HepG2 (cell line): Measurements from ENCODE around the gene MRPL48. TPM values are rescaled to one million over a fixed set of nuclear protein-coding genes. Genes with fewer than 3 reads are reported as not detected.

ENCODE experiments used
- ARNTL ChIP-seq: sonication (generic); formaldehyde crosslinking; IDR thresholded peaks from 2 replicates; pipeline ENCODE4 v1.4.0; 2020; ENCODE audit warnings: mild to moderate bottlenecking, missing genetic modification reagents
- BHLHE40 ChIP-seq: IDR thresholded peaks from 2 replicates; pipeline ENCODE4 v1.6.1; 2011; ENCODE audit warnings: low read length, improper control_type of control experiment
- FOSL1 ChIP-seq: sonication (generic); formaldehyde crosslinking; IDR thresholded peaks from 2 replicates; pipeline ENCODE4 v1.9.0; 2021; ENCODE audit warnings: missing genetic modification reagents, borderline replicate concordance
- TOPORS ChIP-seq: sonication (generic); formaldehyde crosslinking; IDR thresholded peaks from 2 replicates; pipeline ENCODE4 v1.8.0; 2023; ENCODE audit warnings: mild to moderate bottlenecking, missing genetic modification reagents
- TRIM24 ChIP-seq: sonication (generic); formaldehyde crosslinking; IDR thresholded peaks from 2 replicates; pipeline ENCODE4 v1.8.0; 2022; ENCODE audit warnings: mild to moderate bottlenecking, missing genetic modification reagents
- polyA plus RNA-seq, 8 experiments: library from polyadenylated mRNA; depleted of rRNA in 3 of 8; stranded (reverse) in 7 of 8; unstranded in 1 of 8; fragments of >200 nt; fragmentation: Illumina TruSeq in 4 of 8; extraction: Trizol in 4 of 8; gene quantifications; 2 replicates each; pipeline versions ENCODE4 v1.2.1 to v1.2.3, GENCODE V29; 2011 to 2016; ENCODE audit warnings: low read depth in 4 of 8, missing spikeins in 1 of 8, mixed read lengths in 1 of 8; ENCODE audit not compliant: insufficient read depth in 1 of 8
- total RNA-seq, 5 experiments: library from RNA; depleted of rRNA; stranded (reverse); fragments of >200 nt; fragmentation: Illumina TruSeq; extraction: Trizol; gene quantifications; 2 replicates each; pipeline ENCODE4 v1.2.3, GENCODE V29; 2016; ENCODE audit warnings: low read depth in 1 of 5
- TF ChIP-seq, protein P1 (sequence below), 2 experiments: fragments of 450-650 bp in 1 of 2; sonication (generic) in 1 of 2; formaldehyde crosslinking in 1 of 2; IDR thresholded peaks; 2 replicates each; pipeline versions ENCODE4 v1.6.1 to v1.8.0; 2016 to 2022; ENCODE audit warnings: antibody characterized with exemption in 1 of 2, mild to moderate bottlenecking in 1 of 2, missing genetic modification reagents in 1 of 2
- TF ChIP-seq, protein P2 (sequence below): sonication (generic); formaldehyde crosslinking; IDR thresholded peaks from 2 replicates; pipeline ENCODE4 v1.5.0; 2020; ENCODE audit warnings: mild to moderate bottlenecking, low read depth, missing genetic modification reagents, borderline replicate concordance
- TF ChIP-seq, protein P3 (sequence below): sonication (generic); formaldehyde crosslinking; IDR thresholded peaks from 2 replicates; pipeline ENCODE4 v1.4.0; 2020; ENCODE audit warnings: missing genetic modification reagents, borderline replicate concordance
- TF ChIP-seq, protein P4 (sequence below): IDR thresholded peaks from 2 replicates; pipeline ENCODE4 v1.6.1; 2016; ENCODE audit warnings: control low read depth
- TF ChIP-seq, protein P5 (sequence below): sonication (generic); formaldehyde crosslinking; IDR thresholded peaks from 2 replicates; pipeline ENCODE4 v1.4.0; 2020; ENCODE audit warnings: missing genetic modification reagents

MRPL48 gene
- total and polyA plus RNA-seq, 2 of the 13 experiments (the other 11 are each of a cell fraction or from before 2014, with no cell fraction given), result 61.2 to 67.9 TPM

DNA sequence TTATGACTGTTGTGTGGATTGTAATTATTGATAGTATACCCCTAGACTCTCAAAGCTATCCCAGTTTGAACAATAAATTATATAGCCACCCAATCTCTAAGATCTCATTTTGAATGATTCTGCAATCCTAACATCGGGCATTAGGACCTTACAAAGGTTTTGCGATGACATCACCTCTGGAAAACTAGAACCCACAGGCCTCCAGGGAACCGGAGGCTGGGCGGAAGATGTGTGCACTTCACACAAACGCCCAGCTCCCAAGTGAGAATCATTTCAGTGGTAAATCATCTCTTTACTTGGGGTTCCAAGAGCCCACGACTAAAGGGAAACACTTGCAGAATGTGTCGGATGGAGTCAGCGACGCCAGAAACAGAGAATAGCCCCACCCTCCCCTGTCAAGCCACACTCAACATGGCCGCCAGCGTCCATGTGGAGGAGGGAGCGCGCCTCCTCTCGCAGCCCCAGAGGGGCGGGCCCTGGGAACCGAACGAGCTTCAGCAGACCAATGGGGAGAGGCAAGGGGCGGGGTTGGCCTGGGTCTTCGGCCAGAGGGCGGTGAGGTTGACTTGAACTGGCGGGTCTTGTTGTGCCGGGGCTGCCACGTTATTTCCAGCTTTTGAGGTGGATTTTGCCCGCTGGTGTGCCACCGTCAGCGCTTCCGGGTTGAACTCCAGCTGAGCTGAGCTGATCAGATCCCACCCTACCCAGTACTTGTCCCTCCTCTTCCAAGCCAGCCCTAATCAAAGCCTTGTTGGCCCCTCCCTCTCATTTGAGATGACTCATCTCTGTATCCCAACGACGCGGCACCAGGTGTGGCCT lies 8.4 kb upstream of the MRPL48 start (continued):
- TF ChIP-seq FOSL1 (peak; percentile 92), BHLHE40 (peak; percentile 36; the same call in 1 of the 2 replicates), ARNTL (peak; percentile 63; the same call in 1 of the 2 replicates), TRIM24 (CRISPR knock-in tag) (no peak), TOPORS (no peak)
- TF ChIP-seq, protein P1, sequence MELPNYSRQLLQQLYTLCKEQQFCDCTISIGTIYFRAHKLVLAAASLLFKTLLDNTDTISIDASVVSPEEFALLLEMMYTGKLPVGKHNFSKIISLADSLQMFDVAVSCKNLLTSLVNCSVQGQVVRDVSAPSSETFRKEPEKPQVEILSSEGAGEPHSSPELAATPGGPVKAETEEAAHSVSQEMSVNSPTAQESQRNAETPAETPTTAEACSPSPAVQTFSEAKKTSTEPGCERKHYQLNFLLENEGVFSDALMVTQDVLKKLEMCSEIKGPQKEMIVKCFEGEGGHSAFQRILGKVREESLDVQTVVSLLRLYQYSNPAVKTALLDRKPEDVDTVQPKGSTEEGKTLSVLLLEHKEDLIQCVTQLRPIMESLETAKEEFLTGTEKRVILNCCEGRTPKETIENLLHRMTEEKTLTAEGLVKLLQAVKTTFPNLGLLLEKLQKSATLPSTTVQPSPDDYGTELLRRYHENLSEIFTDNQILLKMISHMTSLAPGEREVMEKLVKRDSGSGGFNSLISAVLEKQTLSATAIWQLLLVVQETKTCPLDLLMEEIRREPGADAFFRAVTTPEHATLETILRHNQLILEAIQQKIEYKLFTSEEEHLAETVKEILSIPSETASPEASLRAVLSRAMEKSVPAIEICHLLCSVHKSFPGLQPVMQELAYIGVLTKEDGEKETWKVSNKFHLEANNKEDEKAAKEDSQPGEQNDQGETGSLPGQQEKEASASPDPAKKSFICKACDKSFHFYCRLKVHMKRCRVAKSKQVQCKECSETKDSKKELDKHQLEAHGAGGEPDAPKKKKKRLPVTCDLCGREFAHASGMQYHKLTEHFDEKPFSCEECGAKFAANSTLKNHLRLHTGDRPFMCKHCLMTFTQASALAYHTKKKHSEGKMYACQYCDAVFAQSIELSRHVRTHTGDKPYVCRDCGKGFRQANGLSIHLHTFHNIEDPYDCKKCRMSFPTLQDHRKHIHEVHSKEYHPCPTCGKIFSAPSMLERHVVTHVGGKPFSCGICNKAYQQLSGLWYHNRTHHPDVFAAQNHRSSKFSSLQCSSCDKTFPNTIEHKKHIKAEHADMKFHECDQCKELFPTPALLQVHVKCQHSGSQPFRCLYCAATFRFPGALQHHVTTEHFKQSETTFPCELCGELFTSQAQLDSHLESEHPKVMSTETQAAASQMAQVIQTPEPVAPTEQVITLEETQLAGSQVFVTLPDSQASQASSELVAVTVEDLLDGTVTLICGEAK (IDR thresholded peaks at IDR 0.05), result no peak
- TF ChIP-seq, protein P1 (CRISPR knock-in tag; IDR thresholded peaks at IDR 0.05), result peak; percentile 48; the same call in 1 of the 2 replicates
- TF ChIP-seq, protein P2, sequence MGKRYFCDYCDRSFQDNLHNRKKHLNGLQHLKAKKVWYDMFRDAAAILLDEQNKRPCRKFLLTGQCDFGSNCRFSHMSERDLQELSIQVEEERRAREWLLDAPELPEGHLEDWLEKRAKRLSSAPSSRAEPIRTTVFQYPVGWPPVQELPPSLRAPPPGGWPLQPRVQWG (CRISPR knock-in tag), result no peak
- TF ChIP-seq, protein P3, sequence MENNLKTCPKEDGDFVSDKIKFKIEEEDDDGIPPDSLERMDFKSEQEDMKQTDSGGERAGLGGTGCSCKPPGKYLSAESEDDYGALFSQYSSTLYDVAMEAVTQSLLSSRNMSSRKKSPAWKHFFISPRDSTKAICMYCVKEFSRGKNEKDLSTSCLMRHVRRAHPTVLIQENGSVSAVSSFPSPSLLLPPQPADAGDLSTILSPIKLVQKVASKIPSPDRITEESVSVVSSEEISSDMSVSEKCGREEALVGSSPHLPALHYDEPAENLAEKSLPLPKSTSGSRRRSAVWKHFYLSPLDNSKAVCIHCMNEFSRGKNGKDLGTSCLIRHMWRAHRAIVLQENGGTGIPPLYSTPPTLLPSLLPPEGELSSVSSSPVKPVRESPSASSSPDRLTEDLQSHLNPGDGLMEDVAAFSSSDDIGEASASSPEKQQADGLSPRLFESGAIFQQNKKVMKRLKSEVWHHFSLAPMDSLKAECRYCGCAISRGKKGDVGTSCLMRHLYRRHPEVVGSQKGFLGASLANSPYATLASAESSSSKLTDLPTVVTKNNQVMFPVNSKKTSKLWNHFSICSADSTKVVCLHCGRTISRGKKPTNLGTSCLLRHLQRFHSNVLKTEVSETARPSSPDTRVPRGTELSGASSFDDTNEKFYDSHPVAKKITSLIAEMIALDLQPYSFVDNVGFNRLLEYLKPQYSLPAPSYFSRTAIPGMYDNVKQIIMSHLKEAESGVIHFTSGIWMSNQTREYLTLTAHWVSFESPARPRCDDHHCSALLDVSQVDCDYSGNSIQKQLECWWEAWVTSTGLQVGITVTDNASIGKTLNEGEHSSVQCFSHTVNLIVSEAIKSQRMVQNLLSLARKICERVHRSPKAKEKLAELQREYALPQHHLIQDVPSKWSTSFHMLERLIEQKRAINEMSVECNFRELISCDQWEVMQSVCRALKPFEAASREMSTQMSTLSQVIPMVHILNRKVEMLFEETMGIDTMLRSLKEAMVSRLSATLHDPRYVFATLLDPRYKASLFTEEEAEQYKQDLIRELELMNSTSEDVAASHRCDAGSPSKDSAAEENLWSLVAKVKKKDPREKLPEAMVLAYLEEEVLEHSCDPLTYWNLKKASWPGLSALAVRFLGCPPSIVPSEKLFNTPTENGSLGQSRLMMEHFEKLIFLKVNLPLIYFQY, result 0 out of 2 replicates have a peak, but pooled peaks have one; percentile 41
- TF ChIP-seq, protein P4, sequence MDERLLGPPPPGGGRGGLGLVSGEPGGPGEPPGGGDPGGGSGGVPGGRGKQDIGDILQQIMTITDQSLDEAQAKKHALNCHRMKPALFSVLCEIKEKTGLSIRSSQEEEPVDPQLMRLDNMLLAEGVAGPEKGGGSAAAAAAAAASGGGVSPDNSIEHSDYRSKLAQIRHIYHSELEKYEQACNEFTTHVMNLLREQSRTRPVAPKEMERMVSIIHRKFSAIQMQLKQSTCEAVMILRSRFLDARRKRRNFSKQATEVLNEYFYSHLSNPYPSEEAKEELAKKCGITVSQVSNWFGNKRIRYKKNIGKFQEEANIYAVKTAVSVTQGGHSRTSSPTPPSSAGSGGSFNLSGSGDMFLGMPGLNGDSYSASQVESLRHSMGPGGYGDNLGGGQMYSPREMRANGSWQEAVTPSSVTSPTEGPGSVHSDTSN (CRISPR knock-in tag), result no peak
- TF ChIP-seq, protein P5, sequence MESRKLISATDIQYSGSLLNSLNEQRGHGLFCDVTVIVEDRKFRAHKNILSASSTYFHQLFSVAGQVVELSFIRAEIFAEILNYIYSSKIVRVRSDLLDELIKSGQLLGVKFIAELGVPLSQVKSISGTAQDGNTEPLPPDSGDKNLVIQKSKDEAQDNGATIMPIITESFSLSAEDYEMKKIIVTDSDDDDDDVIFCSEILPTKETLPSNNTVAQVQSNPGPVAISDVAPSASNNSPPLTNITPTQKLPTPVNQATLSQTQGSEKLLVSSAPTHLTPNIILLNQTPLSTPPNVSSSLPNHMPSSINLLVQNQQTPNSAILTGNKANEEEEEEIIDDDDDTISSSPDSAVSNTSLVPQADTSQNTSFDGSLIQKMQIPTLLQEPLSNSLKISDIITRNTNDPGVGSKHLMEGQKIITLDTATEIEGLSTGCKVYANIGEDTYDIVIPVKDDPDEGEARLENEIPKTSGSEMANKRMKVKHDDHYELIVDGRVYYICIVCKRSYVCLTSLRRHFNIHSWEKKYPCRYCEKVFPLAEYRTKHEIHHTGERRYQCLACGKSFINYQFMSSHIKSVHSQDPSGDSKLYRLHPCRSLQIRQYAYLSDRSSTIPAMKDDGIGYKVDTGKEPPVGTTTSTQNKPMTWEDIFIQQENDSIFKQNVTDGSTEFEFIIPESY (CRISPR knock-in tag), result no peak
